Adrenal gland (tissue), 12 donors: ENCODE data around the gene PFDN6. TPM values are rescaled to one million over a fixed set of nuclear protein-coding genes. Genes with fewer than 3 reads are reported as not detected.
A peak's percentile ranks its signal among the peaks of the same experiment; 100 is the strongest.

ENCODE experiments used
- DNase-seq, 7 donors: peaks; one replicate each; pipeline ENCODE4 v3.0.0-alpha.2; 2019 to 2020
- H3K27ac ChIP-seq, 5 donors: fragments of 200-600 bp; sonication (generic) in 4 of 5; 1 replicate in 3 of 5; 2 replicates in 2 of 5; pipeline versions ENCODE4 v1.5.1 to v1.8.0; 2016 to 2020; ENCODE audit warnings: mild to moderate bottlenecking in 1 of 5
- H3K27me3 ChIP-seq: fragments of 200-600 bp; 2 replicates; pipeline ENCODE4 v1.8.0; 2021
- H3K36me3 ChIP-seq, 2 donors: fragments of 200-600 bp; replicated peaks in 1 of 2; 1 replicate in 1 of 2; 2 replicates in 1 of 2; pipeline versions ENCODE4 v1.5.1 to v1.8.0; 2018 to 2022
- H3K4me1 ChIP-seq, 2 donors: fragments of 200-600 bp; replicated peaks in 1 of 2; 1 replicate in 1 of 2; 2 replicates in 1 of 2; pipeline versions ENCODE4 v1.5.1 to v1.8.0; 2018 to 2021
- H3K4me3 ChIP-seq, 4 donors: fragments of 200-600 bp; sonication (generic) in 3 of 4; one replicate each; pipeline ENCODE4 v1.5.1; 2016 to 2018
- H3K9me3 ChIP-seq, 3 donors: fragments of 200-600 bp; sonication (generic) in 1 of 3; replicated peaks in 1 of 3; 1 replicate in 2 of 3; 2 replicates in 1 of 3; pipeline versions ENCODE4 v1.5.1 to v1.8.0; 2016 to 2021
- CTCF ChIP-seq, 6 experiments: fragments of 450-650 bp in 4 of 6; fragments of 200-600 bp in 2 of 6; sonication (generic) in 1 of 6; IDR thresholded peaks; 1 replicate in 5 of 6; 2 replicates in 1 of 6; pipeline versions ENCODE4 v1.5.1 to v1.8.0; 2016 to 2021; ENCODE audit warnings: antibody characterized with exemption in 6 of 6, mild to moderate bottlenecking in 2 of 6, moderate library complexity in 1 of 6
- POLR2A ChIP-seq, 2 donors: fragments of 450-650 bp; IDR thresholded peaks; one replicate each; pipeline ENCODE4 v1.6.1; 2017; ENCODE audit warnings: antibody characterized with exemption in 2 of 2, mild to moderate bottlenecking in 2 of 2, moderate library complexity in 1 of 2
- WGBS, 4 donors: extraction: QIAGEN DNeasy Blood & Tissue Kit in 2 of 4; methylation state at CpG; one replicate each; pipeline versions ENCODE4 v1.1.5 to v1.1.7; 2013 to 2017; 5-methylcytosine and 5-hydroxymethylcytosine counted together
- intact Hi-C, 2 donors: fragments of 100-400 bp; cut with DNase I; formaldehyde crosslinking; loops; one replicate each; pipeline versions ENCODE4 v1.14.1 to v1.15.0; 2022 to 2023
- polyA plus RNA-seq, 3 donors: library from polyadenylated mRNA; stranded (reverse); fragments of 200-250 nt in 2 of 3; fragments of 350-450 nt in 1 of 3; fragmentation: Illumina TruSeq in 1 of 3; extraction: RNeasy Lipid Tissue Mini Kit (QIAGEN cat#74804) in 1 of 3; gene quantifications; one replicate each; pipeline ENCODE4 v1.2.3, GENCODE V29; 2013 to 2014
- total RNA-seq, 9 donors: library from RNA; depleted of rRNA in 4 of 9; stranded (reverse); fragments of >200 nt in 4 of 9; fragments of 120-200 nt in 1 of 9; fragmentation: NEBNext Ultra II Directional in 1 of 9; extraction: Animal tissue kit (Norgen Biotek cat#: 25700) in 1 of 9; gene quantifications; one replicate each; pipeline versions ENCODE4 v1.1.0 to v1.2.4, GENCODE V29; 2013 to 2023
- donor health status: healthy with polysubstance abuse.
- donor health status: Bipolar disorder and iron deficiency.
- donor health status: DM: yes; HTN: yes; CAD: no.
- donor health status: DM: no; HTN: no; CAD: no.
- donor health status: DM: no; HTN: no; CAD: no.
- donor health status: DM: yes; HTN: yes; CAD: no.

PFDN6 gene
- total and polyA plus RNA-seq, 12 donors: 6.8 to 830 (median 67.6) TPM

- WGBS, 4 donors: 37 to 72% (median 53%) methylated on average over 15 to 47 of the region's 47 CpGs
- DNase-seq: peak; percentile 64 to 79 (median 70)
- Histone ChIP-seq H3K36me3 (peaks cover 0 to 33% of the 10 kb centered on the region in 2 donors), H3K27me3 (no peaks in the 10 kb centered on the region), H3K27ac (peak overlapping the region; percentile 80 to 99 (median 95)), H3K4me1 (peaks cover 44 to 67% of the 10 kb centered on the region in 2 donors), H3K9me3 (no peaks in the 10 kb centered on the region), H3K4me3 (peak overlapping the region in 1 of 4 donors; percentile 97)
- TF ChIP-seq POLR2A (IDR thresholded peaks at IDR 0.05): peak in 1 of 2 donors; percentile 5
- no peak for TF ChIP-seq CTCF (IDR thresholded peaks at IDR 0.05)
- intact Hi-C loops: no loop called here
Measured at GRCh38 chr6:33314943-33315792, 25.8 kb downstream of the PFDN6 start.

- 91 to 99% (median 93%) methylated on average over 7 to 17 of the region's 17 CpGs for WGBS, 4 donors
- peak in 2 of 7 donors; percentile 24 to 58 for DNase-seq
- Histone ChIP-seq H3K4me1 (peaks cover 52 to 69% of the 10 kb centered on the region in 2 donors), H3K27ac (peak overlapping the region in 2 of 5 donors; percentile 81 to 95), H3K36me3 (peaks cover 0 to 34% of the 10 kb centered on the region in 2 donors), H3K27me3 (no peaks in the 10 kb centered on the region), H3K9me3 (no peaks in the 10 kb centered on the region), H3K4me3 (no peak overlapping the region)
- intact Hi-C loops: no loop called here
- TF ChIP-seq CTCF (IDR thresholded peaks at IDR 0.05) (no peak), POLR2A (IDR thresholded peaks at IDR 0.05) (no peak)
Measured at GRCh38 chr6:33315793-33316602, 26.6 kb downstream of the PFDN6 start.

GRCh38 chr6:33316603-33317418 lies 27.4 kb downstream of the PFDN6 start:
- no peaks in the 10 kb centered on the region for H3K9me3 ChIP-seq
- peaks cover 52 to 69% of the 10 kb centered on the region in 2 donors for H3K4me1 ChIP-seq
- intact Hi-C loops: no loop called here
- 66 to 74% (median 70%) methylated on average over 17 to 19 of the region's 19 CpGs for WGBS, 4 donors
- H3K27ac ChIP-seq: peak overlapping the region in 3 of 5 donors; percentile 72 to 90 (median 81)
- no peaks in the 10 kb centered on the region for H3K27me3 ChIP-seq
- H3K36me3 ChIP-seq: peaks cover 0 to 32% of the 10 kb centered on the region in 2 donors
- TF ChIP-seq POLR2A (IDR thresholded peaks at IDR 0.05) (no peak), CTCF (IDR thresholded peaks at IDR 0.05) (no peak)
- peak overlapping the region in 2 of 4 donors; percentile 35 to 58 for H3K4me3 ChIP-seq
- peak in 6 of 7 donors; percentile 25 to 66 (median 44) for DNase-seq
